Measurements from ENCODE around the gene ACP5. TPM values are rescaled to one million over a fixed set of nuclear protein-coding genes. Genes with fewer than 3 reads are reported as not detected.
A peak's percentile ranks its signal among the peaks of the same experiment; 100 is the strongest.
"Not testable (repeated sequence)": the region's sequence is repeated elsewhere in the genome, so short reads cannot be mapped to it uniquely, and the experiment has no call there.

The ACP5 gene
- 10 to 100 TPM in 3 of 4 donors, 1 to 10 TPM in 1; 4.8 to 12.6 (median 10.7) TPM for total RNA-seq

- no peaks in the 10 kb centered on the region for H3K9me3 ChIP-seq
- no peak for TF ChIP-seq EP300 (IDR thresholded peaks at IDR 0.05)
- TF ChIP-seq POLR2A (IDR thresholded peaks at IDR 0.05): no peak
- TF ChIP-seq, protein P1, sequence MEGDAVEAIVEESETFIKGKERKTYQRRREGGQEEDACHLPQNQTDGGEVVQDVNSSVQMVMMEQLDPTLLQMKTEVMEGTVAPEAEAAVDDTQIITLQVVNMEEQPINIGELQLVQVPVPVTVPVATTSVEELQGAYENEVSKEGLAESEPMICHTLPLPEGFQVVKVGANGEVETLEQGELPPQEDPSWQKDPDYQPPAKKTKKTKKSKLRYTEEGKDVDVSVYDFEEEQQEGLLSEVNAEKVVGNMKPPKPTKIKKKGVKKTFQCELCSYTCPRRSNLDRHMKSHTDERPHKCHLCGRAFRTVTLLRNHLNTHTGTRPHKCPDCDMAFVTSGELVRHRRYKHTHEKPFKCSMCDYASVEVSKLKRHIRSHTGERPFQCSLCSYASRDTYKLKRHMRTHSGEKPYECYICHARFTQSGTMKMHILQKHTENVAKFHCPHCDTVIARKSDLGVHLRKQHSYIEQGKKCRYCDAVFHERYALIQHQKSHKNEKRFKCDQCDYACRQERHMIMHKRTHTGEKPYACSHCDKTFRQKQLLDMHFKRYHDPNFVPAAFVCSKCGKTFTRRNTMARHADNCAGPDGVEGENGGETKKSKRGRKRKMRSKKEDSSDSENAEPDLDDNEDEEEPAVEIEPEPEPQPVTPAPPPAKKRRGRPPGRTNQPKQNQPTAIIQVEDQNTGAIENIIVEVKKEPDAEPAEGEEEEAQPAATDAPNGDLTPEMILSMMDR (IDR thresholded peaks at IDR 0.05): no peak
- no peaks in the 10 kb centered on the region for H3K36me3 ChIP-seq
- 60 to 64% methylated on average over 13 to 18 of the region's 18 CpGs for WGBS, 2 donors
- peaks cover 0 to 26% (median 20%) of the 10 kb centered on the region in 4 donors for H3K4me1 ChIP-seq
- H3K4me3 ChIP-seq: peak within 1 kb of the TSS in 3 of 4 donors; percentile 16 to 48 (median 45)
- peak within 1 kb of the TSS in 3 of 4 donors; percentile 11 to 76 (median 61) for H3K27ac ChIP-seq
- peaks cover 0 to 14% of the 10 kb centered on the region in 2 donors for H3K27me3 ChIP-seq
- DNase-seq (ENCODE audit: low spot score in 2 of 2): no peak
These were observed at the start of gene ACP5 for GRCh38 chr19:11577451-11578257. TSS of gene ACP5 (minus strand) at chr19:11577645. CDS start at chr19:11577317, 328 bp downstream.

GRCh38 chr19:11626252-11626651 is 48.8 kb upstream of the ACP5 start:
- H3K4me1 ChIP-seq: peaks cover 0 to 15% (median 3%) of the 10 kb centered on the region in 4 donors
- DNase-seq (ENCODE audit: low spot score in 2 of 2): peak in 1 of 2 donors; percentile 6
- WGBS, 2 donors: 64 to 74% methylated on average over 15 of the region's 15 CpGs
- no peak overlapping the region for H3K27ac ChIP-seq
- peaks cover 0 to 7% (median 0%) of the 10 kb centered on the region in 3 donors for H3K36me3 ChIP-seq
- TF ChIP-seq EP300 (IDR thresholded peaks at IDR 0.05): no peak
- H3K9me3 ChIP-seq: no peaks in the 10 kb centered on the region
- H3K27me3 ChIP-seq: no peaks in the 10 kb centered on the region
- no peak overlapping the region for H3K4me3 ChIP-seq

DNA sequence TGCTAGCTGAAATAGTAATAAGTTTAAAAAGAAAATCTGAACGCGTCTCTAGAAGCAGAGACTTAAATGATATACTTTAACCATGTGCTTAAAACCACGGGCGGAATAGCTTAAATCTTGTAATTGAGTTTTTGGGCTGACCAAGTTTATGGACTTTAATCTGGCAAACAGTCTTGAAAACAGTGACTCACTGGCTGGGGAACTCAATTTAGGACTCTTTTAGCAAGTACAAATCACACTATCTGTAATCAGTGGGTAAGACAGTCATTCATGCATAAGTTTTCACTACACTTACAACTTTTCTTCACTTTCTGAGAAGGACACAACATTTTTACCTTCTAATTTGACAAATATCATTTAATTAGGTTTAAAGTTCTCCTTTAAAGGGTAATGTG is 46.6 kb upstream of the ACP5 start:
- DNase-seq (ENCODE audit: low spot score in 2 of 2): no peak
- Histone ChIP-seq H3K36me3 (peaks cover 0 to 29% (median 0%) of the 10 kb centered on the region in 3 donors), H3K4me1 (peaks cover 0 to 15% (median 3%) of the 10 kb centered on the region in 4 donors), H3K27ac (peak overlapping the region in 2 of 4 donors; percentile 63 to 70), H3K4me3 (peak overlapping the region in 3 of 4 donors; percentile 20 to 50 (median 31)), H3K27me3 (no peaks in the 10 kb centered on the region), H3K9me3 (no peaks in the 10 kb centered on the region)
- TF ChIP-seq POLR2A (IDR thresholded peaks at IDR 0.05): no peak
- TF ChIP-seq, protein P1 (IDR thresholded peaks at IDR 0.05): no peak
- TF ChIP-seq EP300 (IDR thresholded peaks at IDR 0.05): no peak
- 35 to 43% methylated on average over 4 of the region's 4 CpGs for WGBS, 2 donors

DNA sequence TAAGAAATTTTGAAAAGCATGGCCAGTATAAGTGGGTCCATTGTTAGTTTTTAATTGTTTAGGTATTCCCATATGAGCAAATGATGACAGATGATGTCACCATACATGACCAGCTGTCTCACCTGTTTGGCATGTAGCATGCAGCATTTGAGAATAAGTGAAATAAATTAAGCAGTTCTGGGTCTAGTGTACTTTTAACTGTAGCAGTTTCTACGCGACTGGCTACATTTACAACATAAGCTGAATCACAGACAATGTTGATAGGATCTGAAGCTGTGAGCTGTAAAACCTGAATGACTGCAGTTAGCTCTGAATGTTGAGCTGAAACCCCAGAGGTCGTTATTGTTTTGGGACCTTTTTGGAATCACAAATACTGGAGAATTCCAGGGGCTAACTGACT is 45.0 kb upstream of the ACP5 start:
- H3K27me3 ChIP-seq; DNase-seq (ENCODE audit: low spot score in 2 of 2); H3K4me3 ChIP-seq; H3K27ac ChIP-seq: not testable (repeated sequence)
- Histone ChIP-seq H3K9me3 (peaks cover 0 to 10% (median 4%) of the 10 kb centered on the region in 4 donors), H3K4me1 (peaks cover 0 to 15% (median 3%) of the 10 kb centered on the region in 4 donors), H3K36me3 (peaks cover 0 to 46% (median 4%) of the 10 kb centered on the region in 3 donors)
- WGBS, 2 donors: 60 to 65% methylated on average over 3 of the region's 3 CpGs

DNA sequence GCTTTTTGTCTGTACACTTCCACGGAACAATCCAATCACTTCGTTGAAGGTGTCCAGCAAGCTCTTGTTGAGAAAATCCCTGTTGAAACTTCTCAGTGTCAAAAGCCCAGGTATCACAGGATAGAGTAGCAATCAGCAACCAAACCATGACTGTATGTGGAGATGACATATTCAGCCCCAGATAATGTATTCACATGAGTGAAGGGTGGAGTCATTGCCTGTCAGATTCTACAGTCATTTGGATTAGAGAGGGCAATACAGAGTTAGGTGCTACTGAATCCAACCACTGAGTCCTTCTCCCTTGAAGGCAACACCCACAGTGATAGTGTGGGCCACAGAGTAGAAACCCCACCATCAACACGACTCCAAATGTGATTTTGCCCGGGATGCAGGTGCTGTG is 43.1 kb upstream of the ACP5 start:
- no peak for DNase-seq (ENCODE audit: low spot score in 2 of 2)
- no peaks in the 10 kb centered on the region for H3K27me3 ChIP-seq
- TF ChIP-seq, protein P1 (IDR thresholded peaks at IDR 0.05): no peak
- no peak for TF ChIP-seq EP300 (IDR thresholded peaks at IDR 0.05)
- no peak for TF ChIP-seq POLR2A (IDR thresholded peaks at IDR 0.05)
- WGBS, 2 donors: 85 to 99% methylated on average over 4 of the region's 4 CpGs
- H3K4me1 ChIP-seq: peaks cover 0 to 15% (median 3%) of the 10 kb centered on the region in 4 donors
- H3K4me3 ChIP-seq: no peak overlapping the region
- H3K27ac ChIP-seq: no peak overlapping the region
- peaks cover 5 to 64% (median 20%) of the 10 kb centered on the region in 3 donors for H3K36me3 ChIP-seq
- H3K9me3 ChIP-seq: peaks cover 0 to 25% (median 7%) of the 10 kb centered on the region in 4 donors
